HL-60 (cell line): ENCODE measurements around the gene THAP3.

Experiments
- DNase-seq, 2 experiments: peaks; one replicate each; pipeline ENCODE4 v3.0.0-alpha.2; 2010 to 2020; ENCODE audit warnings: low read depth in 1 of 2, low spot score in 1 of 2
- H3K27ac ChIP-seq: fragments of 250-450 bp; sonication (Bioruptor Pico); replicated peaks from 2 replicates; pipeline ENCODE4 v1.5.1; 2020; ENCODE audit warnings: mild to moderate bottlenecking, moderate library complexity
- H3K27me3 ChIP-seq: fragments of 250-450 bp; sonication (Bioruptor Pico); 2 replicates; pipeline ENCODE4 v1.5.1; 2021; ENCODE audit warnings: mild to moderate bottlenecking, moderate library complexity; ENCODE audit not compliant: insufficient read depth, poor library complexity, severe bottlenecking
- H3K4me3 ChIP-seq: replicated peaks from 2 replicates; pipeline ENCODE4 v1.5.1; 2011; ENCODE audit warnings: mild to moderate bottlenecking, control low read depth, low read length; ENCODE audit not compliant: insufficient read depth
- CTCF ChIP-seq: IDR thresholded peaks from one replicate; pipeline ENCODE4 v1.5.1; 2011; ENCODE audit warnings: low read length, control low read depth, inconsistent platforms; ENCODE audit not compliant: insufficient read depth
- GABPA ChIP-seq: IDR thresholded peaks from 2 replicates; pipeline ENCODE4 v1.6.1; 2012; ENCODE audit warnings: low read depth
- POLR2AphosphoS5 ChIP-seq: IDR thresholded peaks from 2 replicates; pipeline ENCODE4 v1.6.1; 2012; ENCODE audit warnings: low read depth
- REST ChIP-seq: IDR thresholded peaks from 2 replicates; pipeline ENCODE4 v1.6.1; 2012; ENCODE audit warnings: low read depth; ENCODE audit not compliant: insufficient replicate concordance
- SPI1 ChIP-seq: IDR thresholded peaks from 2 replicates; pipeline ENCODE4 v1.6.1; 2012; ENCODE audit warnings: low read depth, mild to moderate bottlenecking, borderline replicate concordance

Gene THAP3

GRCh38 chr1:6674771-6675170 is 50.1 kb downstream of the THAP3 start:
- no peak overlapping the region for H3K27ac ChIP-seq
- DNase-seq: no peak
- H3K27me3 ChIP-seq: no peaks in the 10 kb centered on the region
- no peak overlapping the region for H3K4me3 ChIP-seq
- TF ChIP-seq GABPA: no peak
- TF ChIP-seq POLR2AphosphoS5: no peak
- TF ChIP-seq CTCF: no peak
- no peak for TF ChIP-seq REST
- TF ChIP-seq SPI1: no peak

GRCh38 chr1:6675941-6676340 is 51.3 kb downstream of the THAP3 start:
- DNase-seq: no peak
- TF ChIP-seq GABPA: no peak
- TF ChIP-seq SPI1: no peak
- TF ChIP-seq POLR2AphosphoS5: no peak
- Histone ChIP-seq H3K27me3 (no peaks in the 10 kb centered on the region), H3K27ac (no peak overlapping the region), H3K4me3 (no peak overlapping the region)
